Measurements from ENCODE around the gene OXA1L. TPM values are rescaled to one million over a fixed set of nuclear protein-coding genes. Genes with fewer than 3 reads are reported as not detected.

OXA1L gene
- total RNA-seq, 2 donors from 2014 or later, result 73.2 to 83.5 TPM

GRCh38 chr14:22796087-22796707 is 29.7 kb downstream of the OXA1L start:
- TF ChIP-seq CTCF (IDR thresholded peaks at IDR 0.05) (no peak), POLR2A (IDR thresholded peaks at IDR 0.05) (no peak)
- DNase-seq (no peak), ATAC-seq (no peak)
- H3K9me3 ChIP-seq, result no peaks in the 10 kb centered on the region
- WGBS, 2 donors, result 65 to 76% methylated on average over 5 of the region's 5 CpGs
- H3K36me3 ChIP-seq (replicated peaks in 1 of 2; ENCODE audit: insufficient read depth in 1 of 2, low read depth in 2 of 2), result no peaks in the 10 kb centered on the region
- intact Hi-C loops (cut with DNase I), result no loop called here
- no peaks in the 10 kb centered on the region for H3K27me3 ChIP-seq
- no peak overlapping the region for H3K27ac ChIP-seq
- no peaks in the 10 kb centered on the region for H3K4me1 ChIP-seq
- H3K4me3 ChIP-seq, result no peak overlapping the region

DNA sequence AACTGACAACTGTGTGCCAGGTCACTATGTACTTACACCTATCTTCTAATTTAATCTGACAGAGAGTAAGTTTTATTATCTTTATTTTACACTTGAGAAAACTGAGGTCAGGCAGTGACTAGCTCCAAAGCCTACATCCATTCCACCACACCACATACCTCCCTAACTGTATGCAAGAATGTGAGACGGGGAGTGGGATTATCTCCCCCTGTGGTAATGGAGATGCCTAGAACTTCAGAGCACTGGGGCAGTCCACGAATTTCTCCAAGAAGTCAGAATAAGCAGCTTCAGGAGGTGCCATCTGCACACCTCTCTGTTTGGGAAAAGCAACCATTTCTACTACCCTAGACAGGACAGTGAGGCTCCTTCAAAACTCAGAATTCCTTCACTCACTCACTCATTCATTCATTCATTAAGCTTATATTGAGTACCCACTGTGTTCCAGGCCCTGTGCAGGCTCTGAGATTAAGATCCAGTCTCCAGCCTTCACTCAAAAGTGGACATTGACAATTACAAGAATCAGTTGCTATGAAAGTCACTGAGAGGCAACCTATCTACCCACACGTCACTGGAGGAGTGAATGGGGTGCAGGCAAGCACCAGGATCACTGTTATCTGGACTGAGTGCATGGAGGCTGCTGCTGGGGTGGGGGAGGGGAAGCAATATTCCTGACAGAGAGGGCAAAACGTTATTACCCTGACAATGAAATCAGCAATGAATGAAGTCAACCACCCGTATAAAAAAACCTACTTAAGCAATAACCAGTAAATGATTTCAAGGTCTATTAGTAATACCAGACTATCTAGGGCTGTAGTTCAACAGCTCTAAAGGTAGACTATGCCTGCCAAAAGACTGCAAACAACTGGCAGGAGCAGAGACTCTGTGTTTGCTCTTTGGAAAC is 30.8 kb downstream of the OXA1L start:
- H3K4me1 ChIP-seq, result no peaks in the 10 kb centered on the region
- no peaks in the 10 kb centered on the region for H3K27me3 ChIP-seq
- TF ChIP-seq CTCF (IDR thresholded peaks at IDR 0.05) (no peak), POLR2A (IDR thresholded peaks at IDR 0.05) (no peak)
- intact Hi-C loops (cut with DNase I), result no loop called here
- H3K36me3 ChIP-seq (replicated peaks in 1 of 2; ENCODE audit: insufficient read depth in 1 of 2, low read depth in 2 of 2), result no peaks in the 10 kb centered on the region
- no peak for ATAC-seq
- no peak for DNase-seq
- H3K27ac ChIP-seq, result no peak overlapping the region
- WGBS, 2 donors, result 35 to 40% methylated on average over 5 of the region's 5 CpGs
- no peak overlapping the region for H3K4me3 ChIP-seq
- H3K9me3 ChIP-seq, result no peaks in the 10 kb centered on the region

GRCh38 chr14:22798528-22798927 is 32.0 kb downstream of the OXA1L start:
- Histone ChIP-seq H3K9me3 (no peaks in the 10 kb centered on the region), H3K4me3 (no peak overlapping the region), H3K4me1 (no peaks in the 10 kb centered on the region), H3K36me3 (replicated peaks in 1 of 2; ENCODE audit: insufficient read depth in 1 of 2, low read depth in 2 of 2) (no peaks in the 10 kb centered on the region), H3K27ac (no peak overlapping the region), H3K27me3 (no peaks in the 10 kb centered on the region)
- no peak for TF ChIP-seq CTCF (IDR thresholded peaks at IDR 0.05)
- TF ChIP-seq POLR2A (IDR thresholded peaks at IDR 0.05), result no peak
- intact Hi-C loops (cut with DNase I), result no loop called here
- 50 to 64% methylated on average over 2 of the region's 2 CpGs for WGBS, 2 donors
- DNase-seq (no peak), ATAC-seq (no peak)

- no peak for ATAC-seq
- no peak overlapping the region for H3K4me3 ChIP-seq
- WGBS, 2 donors, result 86 to 94% methylated on average over 10 of the region's 10 CpGs
- DNase-seq, result no peak
- no peaks in the 10 kb centered on the region for H3K27me3 ChIP-seq
- H3K9me3 ChIP-seq, result no peaks in the 10 kb centered on the region
- H3K4me1 ChIP-seq, result no peaks in the 10 kb centered on the region
- intact Hi-C loops (cut with DNase I), result no loop called here
- TF ChIP-seq CTCF (IDR thresholded peaks at IDR 0.05) (no peak), POLR2A (IDR thresholded peaks at IDR 0.05) (no peak)
- H3K36me3 ChIP-seq (replicated peaks in 1 of 2; ENCODE audit: insufficient read depth in 1 of 2, low read depth in 2 of 2), result no peaks in the 10 kb centered on the region
- H3K27ac ChIP-seq, result no peak overlapping the region
These were observed 33.9 kb downstream of the OXA1L start for GRCh38 chr14:22800346-22800745.
